GM18511 (cell line): Measurements from ENCODE around the gene PKD1.
"Not testable (repeated sequence)": the region's sequence is repeated elsewhere in the genome, so short reads cannot be mapped to it uniquely, and the experiment has no call there.

ENCODE experiments used
- ATAC-seq: cut with Tn5 transposase; IDR thresholded peaks from one replicate; pipeline ENCODE4 v1.9.1; 2021; ENCODE audit warnings: mild to moderate bottlenecking, moderate library complexity; ENCODE audit not compliant: unreplicated experiment

Gene PKD1

DNA sequence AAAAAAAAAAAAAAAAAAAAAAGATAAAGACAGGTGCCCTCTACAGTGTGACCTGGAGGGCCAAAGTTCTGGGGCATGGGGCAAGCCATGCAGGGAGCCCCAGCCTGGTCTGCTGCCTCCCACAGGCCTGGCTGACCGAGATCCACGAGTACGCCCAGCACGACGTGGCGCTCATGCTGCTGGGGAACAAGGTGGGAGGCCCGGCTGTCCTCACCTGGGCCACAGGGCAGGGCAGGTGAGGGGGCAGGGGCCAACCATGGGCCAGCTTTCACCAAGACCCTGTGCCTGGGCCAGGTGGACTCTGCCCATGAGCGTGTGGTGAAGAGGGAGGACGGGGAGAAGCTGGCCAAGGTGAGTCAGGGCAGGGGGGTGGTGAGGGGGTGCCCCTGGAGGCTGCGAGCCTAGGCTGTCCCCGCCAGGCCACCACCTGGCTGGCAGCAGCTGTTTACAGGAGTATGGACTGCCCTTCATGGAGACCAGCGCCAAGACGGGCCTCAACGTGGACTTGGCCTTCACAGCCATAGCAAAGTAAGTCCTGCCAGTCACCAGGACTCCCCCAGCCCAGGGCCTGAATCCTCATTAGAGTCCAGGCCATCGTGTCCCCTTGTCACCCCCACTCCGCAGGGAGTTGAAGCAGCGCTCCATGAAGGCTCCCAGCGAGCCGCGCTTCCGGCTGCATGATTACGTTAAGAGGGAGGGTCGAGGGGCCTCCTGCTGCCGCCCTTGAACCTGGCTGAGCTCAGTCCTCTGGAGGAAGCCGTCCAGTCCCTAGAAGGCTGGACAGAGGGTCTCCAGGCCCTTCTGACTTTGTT is 17.2 kb upstream of the PKD1 start:
- ATAC-seq, result no peak

- ATAC-seq, result no peak
These were observed 15.7 kb upstream of the PKD1 start for GRCh38 chr16:2151188-2152091.

GRCh38 chr16:2150418-2151187 is 14.9 kb upstream of the PKD1 start:
- ATAC-seq, result no peak

GRCh38 chr16:2149630-2150417 is 14.1 kb upstream of the PKD1 start:
- ATAC-seq, result no peak

DNA sequence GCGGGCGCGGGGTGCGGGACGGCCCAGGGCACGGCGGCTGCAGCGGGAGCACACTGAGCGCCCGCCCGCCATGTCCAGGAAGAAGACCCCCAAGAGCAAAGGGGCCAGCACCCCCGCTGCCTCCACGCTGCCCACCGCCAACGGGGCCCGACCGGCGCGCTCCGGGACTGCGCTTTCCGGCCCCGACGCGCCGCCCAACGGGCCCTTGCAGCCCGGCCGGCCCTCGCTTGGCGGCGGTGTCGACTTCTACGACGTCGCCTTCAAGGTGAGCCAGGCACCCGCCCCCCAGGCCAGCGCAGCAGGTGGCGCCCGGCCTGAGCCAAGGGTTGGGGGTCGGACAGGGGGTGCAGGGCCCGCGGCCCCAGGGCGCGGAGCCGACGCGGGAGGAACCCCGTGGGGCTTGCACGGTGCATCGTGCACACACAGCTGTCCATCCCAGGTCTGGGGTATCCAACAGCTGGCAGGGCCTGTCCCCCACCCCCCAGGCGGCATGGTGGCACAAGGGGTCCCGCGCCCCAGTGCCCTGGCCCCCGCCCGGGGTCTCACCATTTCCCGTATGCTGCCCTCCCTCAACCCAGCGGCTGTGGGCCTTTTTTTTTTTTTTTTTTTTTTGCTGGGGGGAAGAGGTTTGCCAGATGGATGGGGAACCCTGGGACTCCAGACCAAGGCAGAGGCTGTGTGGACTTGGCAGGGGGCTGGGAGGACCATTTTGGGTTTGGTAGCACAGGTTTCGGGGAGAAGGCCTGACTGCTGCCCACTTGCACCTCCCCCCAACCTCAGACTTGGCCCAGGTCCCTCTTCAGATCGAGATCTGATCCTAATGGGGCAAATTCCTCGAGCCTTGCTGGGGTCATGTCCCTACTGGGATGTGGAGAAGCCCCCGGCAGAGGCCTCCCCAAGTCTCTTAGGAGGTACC is 13.3 kb upstream of the PKD1 start:
- no peak for ATAC-seq

DNA sequence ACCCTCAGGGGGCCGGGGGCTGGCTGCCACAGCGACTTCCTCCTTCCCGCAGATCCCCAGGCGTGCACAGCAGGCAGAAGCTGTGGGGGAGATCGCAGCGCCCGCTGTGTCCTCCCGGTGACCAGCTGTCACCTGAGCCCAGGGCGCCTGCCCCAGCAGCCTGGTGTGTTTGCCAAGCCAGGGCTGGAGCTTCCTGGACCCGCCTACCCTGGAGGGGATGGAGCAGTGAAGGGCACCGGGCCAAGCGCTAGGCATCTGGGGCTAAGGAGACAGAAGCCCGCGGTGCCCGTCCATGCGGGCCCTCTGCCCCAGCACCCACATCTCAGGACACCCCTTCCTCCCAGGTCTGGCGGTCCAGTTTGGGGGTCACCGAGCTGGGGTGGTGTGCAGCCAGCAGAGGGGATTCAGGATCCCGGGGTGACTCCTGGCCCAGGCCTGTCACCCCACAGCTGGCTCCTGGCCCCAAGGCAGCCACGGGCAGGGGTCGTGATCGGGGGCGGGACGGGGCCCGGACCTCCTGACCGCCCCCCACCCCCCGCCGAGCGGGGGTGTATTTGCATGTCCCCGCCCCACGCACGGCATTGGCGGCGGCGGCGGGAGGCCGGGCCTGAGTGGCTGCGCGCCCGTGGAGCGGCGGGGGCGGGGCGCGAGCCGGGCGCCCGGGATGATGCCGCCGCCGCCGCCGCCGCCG is 12.4 kb upstream of the PKD1 start, which contains the start of gene RAB26:
TSS of gene RAB26 (plus strand) at position 645 of the 691 bp plus-strand sequence. CDS start 159 bp downstream, outside the sequence.
- no peak for ATAC-seq

GRCh38 chr16:2147378-2147777 is 11.7 kb upstream of the PKD1 start:
- no peak for ATAC-seq

DNA sequence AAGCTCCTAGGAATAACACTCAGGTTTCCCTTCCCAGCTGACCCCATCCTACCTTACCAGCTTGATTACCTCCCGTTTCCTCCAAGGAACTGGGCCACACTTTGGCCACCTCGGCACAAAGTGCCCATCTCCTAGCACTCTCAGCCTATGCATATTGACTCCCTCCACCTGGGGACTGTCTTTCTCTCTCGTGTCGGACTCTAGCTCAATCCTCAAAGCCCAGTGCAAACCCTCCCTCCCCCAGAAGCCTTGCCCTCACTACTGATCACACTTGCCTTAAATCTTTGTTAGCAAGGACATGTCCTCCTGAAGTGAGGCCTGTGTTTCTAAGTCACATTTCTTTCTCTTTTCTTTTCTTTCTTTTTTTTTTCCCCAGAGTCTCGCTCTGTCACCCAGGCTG is 10.1 kb upstream of the PKD1 start:
- ATAC-seq, result no peak

DNA sequence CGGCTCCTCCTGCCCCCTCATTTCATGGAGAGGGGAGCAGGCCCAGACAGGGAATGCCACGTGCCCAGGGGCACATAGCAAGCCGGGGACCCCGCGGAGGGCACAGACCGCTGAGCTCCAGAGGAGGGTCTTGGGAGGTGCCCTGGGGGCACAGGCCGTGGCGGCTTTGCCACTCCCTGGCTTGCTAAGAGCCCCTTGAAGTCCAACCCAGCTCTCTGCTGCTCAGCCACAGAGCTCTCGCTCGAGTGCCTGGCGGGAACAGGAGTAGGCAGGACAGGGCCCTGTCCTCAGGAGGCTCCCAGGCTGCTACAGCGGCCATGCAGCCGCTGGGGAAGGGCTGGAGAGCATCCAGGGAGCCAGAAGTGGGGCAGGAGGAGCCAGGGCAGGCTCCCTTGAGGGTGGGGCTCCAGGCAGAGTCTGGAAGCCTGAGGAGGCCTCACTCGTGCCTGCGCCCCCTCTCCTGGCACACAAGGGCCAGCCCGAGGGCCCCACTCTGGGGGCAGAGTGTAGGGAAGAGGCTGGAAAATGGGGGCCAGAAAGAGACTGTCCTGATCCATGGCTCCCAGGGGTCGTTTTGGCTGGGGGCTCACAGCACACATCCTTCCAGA is 8.3 kb upstream of the PKD1 start:
- ATAC-seq, result no peak

DNA sequence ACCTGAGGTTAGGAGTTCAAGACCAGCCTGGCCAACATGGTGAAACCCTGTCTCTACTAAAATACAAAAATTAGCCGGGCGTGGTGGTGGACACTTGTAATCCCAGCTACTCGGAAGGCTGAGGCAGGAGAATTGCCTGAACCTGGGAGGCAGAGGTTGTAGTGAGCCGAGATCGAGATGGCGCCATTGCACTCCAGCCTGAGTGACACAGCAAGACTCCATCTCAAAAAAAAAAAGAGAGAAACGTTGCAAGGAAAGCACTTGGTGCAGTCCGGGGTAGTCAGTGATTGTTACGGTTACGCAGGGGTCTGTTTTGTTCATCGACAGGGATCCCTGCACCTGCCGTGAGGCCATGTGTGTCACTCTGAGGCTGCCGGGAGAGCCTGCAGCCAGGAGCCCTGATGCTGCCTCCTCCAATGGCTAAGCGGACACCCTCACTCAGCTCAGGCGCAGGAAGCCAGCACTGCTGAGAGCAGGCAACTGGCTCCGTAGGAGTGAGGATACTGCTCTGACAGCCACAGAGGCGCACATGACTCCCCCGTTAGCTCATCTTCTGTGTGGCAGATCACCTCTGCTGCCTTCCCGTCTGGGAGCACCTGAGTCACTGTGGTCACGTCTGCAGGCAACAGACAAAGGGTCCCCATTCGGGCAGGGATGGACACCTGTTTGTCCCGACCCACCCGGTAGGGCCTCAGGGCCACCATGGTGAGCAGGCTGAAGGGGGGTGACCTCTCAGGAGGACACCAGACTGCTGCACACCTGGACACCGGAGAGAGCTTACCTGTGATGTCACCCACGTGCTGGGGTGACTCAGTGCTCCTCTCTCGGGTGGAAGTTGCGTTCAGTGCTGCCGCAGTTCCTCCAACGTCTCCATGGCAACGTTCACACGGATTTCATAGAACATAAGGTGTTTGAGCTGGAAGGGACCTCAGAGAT is 7.5 kb upstream of the PKD1 start:
- ATAC-seq, result no peak

- not testable (repeated sequence) for ATAC-seq
These were observed 627 bp downstream of the PKD1 start for GRCh38 chr16:2135071-2135470.

DNA sequence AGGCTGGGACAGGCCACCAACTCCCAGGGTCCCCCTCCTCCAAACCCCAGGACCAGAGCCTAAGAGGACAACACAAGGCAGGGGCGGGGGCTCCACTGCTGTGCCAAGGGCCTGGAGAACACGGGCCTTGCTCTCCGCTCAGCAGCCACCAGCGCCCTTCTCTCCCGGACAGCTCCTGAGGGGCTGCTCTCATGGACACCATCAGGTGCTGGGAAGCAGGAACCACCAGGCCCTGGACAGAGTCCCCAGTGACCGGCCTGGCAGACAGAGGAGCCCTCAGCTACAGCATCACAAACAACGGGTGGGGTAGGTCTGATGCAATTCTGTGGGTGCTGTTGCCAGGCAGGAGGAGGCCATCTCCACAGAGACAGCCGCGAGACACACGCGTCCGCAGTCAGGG is 1.9 kb downstream of the PKD1 start:
- ATAC-seq, result not testable (repeated sequence)

DNA sequence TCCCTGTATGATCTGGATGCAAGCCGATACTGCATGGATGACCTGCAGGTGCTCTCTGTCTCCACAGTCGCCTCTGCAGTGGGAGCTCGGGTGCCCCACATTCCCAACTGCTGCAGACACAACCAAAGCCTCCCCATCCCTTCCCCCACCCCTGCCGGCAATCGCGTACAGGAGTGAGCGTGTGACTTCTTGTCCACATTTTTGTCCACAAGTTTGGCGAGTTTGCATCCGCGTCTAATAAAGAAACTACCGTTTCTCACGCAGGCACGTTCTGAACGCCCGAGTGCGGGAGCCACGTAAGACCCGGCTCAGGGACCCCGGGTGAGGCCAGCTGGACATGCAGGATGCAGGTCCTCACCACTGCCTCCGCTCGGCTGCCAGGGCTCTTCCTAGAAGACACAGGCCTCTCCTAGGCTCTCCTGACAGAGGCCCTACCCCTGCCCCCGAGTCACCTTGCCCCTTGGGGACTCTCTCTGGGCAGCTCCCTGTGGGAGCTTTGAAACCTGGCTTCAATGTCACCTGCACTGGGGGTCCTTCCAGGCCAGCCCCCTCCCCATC is 5.7 kb downstream of the PKD1 start:
- ATAC-seq, result not testable (repeated sequence)

DNA sequence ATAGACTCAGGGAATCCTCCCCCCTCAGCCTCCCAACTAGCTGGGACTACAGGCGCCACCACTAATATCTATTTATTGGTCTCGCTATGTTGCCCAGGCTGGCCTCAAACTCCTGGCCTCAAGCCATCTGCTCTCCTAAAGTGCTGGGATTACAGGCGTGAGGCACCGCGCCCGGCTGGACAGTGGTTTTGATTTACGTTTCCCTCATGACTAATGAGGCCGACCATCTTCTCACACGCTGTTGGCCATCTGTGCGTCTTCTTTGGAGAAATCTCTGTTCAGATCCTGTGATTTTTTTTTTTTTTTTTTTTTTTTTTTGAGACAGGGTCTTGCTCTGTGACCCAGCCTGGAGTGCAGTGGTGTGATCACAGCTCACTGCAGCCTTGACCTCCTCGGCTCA is 6.4 kb downstream of the PKD1 start:
- not testable (repeated sequence) for ATAC-seq

DNA sequence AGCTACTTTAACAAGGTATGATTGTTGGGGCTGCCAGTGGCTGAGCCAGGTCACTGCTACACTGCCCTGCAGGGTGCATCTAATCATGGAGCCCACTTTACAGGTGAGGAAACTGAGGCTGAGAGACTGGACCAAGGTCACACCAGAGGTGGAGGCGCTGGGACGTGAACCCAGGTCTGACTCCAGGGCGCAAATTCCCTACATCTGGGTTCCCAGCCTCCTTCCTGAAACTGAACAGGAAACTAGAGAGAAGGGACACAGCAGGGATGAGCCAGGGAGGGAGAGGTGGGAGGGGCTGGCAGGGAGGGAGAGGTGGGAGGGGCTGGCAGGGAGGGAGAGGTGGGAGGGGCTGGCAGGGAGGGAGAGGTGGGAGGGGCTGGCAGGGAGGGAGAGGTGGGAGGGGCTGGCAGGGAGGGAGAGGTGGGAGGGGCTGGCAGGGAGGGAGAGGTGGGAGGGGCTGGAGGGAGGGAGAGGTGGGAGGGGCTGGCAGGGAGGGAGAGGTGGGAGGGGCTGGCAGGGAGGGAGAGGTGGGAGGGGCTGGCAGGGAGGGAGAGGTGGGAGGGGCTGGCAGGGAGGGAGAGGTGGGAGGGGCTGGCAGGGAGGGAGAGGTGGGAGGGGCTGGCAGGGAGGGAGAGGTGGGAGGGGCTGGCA is 7.9 kb downstream of the PKD1 start:
- ATAC-seq, result not testable (repeated sequence)

DNA sequence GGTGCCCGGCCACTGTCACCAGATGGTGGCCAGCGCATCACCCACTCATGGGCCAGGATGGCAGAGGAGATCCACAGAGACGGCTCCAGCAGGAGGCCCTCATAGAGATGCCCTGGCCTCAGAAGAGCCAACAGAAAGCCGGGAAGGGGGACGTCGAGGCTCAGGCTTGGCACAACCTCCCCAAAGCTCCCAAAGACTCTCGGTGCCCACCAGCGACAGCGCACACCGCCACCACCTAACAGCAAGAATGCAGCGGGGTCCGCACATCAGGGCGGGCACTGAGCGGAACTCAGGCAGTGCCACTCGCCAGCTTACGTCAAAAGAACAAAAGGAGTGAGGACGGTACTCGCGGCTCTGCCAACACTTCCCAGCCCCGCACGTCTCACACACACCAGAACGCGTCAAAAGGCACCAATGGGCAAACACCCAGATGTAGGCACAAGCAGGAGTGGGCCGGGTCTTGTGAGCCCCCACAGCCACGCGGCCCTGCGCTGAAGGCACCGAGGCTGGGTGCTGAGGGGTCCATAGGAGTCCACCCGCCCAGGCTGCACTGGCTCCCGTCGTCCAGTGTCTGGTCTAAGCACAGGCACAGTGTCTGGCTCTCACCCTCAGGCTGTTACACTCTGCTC is 8.7 kb downstream of the PKD1 start:
- not testable (repeated sequence) for ATAC-seq
